HPDE6-E6E7 (cell line): ENCODE results near the gene PRKG1.

Experiments
- DNase-seq: peaks from one replicate; pipeline ENCODE4 v3.0.0; 2011; ENCODE audit warnings: missing footprints; ENCODE audit errors: extremely low spot score

PRKG1 gene

DNA sequence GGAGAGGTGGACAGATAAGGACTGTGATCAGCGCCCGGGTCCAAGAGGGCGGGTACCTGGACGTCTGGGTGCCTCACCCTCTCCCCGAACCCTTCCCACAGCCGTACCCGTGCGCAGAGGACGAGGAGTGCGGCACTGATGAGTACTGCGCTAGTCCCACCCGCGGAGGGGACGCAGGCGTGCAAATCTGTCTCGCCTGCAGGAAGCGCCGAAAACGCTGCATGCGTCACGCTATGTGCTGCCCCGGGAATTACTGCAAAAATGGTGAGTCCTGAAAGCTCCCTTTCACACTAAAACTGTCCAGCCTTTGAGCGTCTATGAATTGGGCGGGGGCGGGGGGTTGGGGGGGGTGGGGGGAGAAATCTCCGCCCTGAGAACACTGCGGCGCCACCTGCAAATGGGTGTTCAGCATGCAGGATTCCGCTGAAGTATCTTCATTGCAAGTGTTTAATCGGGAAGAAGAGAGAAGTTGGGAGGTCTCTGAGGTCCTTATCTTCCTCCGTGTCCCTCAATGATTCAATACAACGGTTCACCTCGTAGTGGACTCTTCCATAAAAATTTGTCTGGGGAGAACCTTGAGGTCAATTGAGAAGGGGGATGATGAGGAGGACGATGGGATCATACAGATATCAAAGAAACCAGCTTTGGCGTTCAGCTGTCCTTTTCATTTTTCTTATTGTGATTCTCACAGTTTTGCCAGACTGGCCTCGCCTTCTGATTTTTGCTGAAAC, 1240.7 kb downstream of the PRKG1 start:
- peak; percentile 5 for DNase-seq

DNA sequence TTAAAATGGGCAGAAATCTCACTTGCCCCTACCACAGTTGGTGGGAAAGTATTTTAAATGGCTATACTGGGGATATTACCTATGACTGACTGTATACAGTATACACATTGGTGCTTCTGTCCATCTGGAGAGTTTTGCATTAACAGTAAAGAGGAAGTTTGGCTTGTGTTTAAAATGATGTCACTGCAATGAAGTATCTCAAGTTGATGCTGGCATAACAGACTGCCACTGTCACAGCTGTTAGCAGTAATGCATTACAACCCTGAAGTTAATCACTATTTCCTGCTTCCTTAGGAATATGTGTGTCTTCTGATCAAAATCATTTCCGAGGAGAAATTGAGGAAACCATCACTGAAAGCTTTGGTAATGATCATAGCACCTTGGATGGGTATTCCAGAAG, 1241.7 kb downstream of the PRKG1 start:
- no peak for DNase-seq

DNA sequence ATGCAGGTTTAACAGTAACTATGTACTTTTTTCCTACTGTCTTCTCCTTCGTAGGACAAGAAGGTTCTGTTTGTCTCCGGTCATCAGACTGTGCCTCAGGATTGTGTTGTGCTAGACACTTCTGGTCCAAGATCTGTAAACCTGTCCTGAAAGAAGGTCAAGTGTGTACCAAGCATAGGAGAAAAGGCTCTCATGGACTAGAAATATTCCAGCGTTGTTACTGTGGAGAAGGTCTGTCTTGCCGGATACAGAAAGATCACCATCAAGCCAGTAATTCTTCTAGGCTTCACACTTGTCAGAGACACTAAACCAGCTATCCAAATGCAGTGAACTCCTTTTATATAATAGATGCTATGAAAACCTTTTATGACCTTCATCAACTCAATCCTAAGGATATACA, 1242.2 kb downstream of the PRKG1 start:
- no peak for DNase-seq

DNA sequence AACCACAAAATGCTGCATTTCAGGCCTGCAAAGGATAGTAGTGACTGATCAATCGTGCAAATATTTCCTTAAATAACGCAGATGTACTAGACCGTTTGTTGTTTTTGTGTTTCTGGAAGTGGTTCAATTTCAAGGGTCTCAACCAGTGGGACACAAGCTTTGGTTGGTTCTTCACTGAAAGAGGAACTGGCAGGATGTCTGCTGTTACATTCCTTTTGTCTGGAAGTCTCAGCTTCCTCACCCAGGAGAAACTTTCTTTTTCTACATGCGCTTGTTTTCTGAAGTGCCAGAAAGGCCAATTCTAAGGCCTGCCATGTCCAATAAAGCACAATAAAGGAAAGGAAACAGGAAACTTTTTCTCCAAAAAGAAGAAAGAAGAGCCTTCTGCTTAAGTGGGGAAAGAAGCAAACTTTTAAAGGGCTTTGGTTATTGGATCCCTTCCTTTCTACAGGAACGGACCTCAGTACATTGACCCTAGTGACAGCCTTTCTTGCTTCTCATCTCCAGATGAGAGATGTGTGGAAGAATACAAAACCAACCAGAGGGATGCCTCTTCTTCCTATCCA, 1243.9 kb downstream of the PRKG1 start:
- DNase-seq: no peak

DNA sequence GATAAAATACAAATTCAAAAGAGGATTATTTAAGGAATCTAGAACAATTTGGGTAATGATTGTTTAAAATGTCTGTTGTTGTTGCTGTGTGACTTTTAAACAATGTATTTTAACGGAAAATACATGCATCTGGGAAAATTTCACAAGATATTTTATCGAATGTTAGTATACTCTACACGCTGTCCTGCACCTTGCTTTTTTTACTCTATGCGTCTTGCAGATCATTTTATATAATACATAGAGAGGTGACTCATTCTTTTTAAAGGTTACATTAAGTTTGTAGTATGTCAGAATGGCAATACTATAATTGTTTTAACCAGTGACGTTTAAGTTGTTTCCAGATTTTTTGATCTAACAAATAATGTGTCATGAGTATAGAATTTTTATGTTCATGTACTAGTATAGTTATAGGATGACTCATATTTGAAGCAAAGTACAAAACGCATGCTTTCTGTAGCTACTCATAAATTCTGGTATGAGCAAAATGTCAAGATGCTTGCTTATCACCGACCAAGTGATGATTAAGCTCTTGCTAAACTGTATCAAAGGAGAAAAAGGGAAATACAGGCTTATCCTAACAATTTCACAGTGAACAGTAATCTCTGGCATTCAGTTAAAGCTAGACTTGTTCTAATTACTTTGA, 1244.7 kb downstream of the PRKG1 start:
- DNase-seq: peak; percentile 60

DNA sequence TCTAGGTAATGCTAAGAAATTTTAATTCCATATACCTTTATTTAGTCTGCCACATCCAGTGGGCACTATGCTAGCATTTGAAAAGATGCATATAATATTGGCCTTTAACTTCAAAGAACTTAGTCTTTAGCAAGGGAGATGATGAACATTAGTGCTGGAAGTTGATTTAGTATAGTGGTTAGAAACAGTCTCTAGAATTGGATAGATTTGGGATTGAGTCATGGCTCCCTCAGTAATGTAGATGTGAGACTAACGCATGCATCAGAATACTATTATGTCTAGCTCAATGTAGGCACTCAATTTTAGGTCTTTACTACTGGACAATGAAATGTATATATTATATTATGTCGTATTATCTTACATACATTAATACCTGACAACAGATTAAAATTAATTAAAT, 1245.6 kb downstream of the PRKG1 start:
- DNase-seq: no peak

DNA sequence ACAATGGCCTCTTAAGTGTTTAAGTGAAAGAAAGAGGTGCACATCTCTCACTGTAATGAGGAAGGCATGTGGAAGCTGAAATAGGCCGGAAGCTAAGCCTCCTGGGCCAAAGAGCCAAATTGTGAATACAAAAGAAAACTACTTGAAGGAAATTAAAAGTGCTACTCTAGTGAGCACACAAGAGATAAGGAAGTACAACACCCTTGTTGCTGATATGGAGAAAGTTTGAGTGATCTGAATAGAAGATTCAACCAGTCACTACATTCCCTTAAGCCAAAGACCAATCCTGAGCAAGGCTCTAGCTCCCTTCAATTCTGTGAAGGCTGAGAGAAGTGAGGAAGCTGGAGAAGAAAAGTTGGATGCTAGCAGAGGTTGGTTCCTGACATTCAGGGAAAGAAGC, 1248.0 kb downstream of the PRKG1 start:
- no peak for DNase-seq

DNA sequence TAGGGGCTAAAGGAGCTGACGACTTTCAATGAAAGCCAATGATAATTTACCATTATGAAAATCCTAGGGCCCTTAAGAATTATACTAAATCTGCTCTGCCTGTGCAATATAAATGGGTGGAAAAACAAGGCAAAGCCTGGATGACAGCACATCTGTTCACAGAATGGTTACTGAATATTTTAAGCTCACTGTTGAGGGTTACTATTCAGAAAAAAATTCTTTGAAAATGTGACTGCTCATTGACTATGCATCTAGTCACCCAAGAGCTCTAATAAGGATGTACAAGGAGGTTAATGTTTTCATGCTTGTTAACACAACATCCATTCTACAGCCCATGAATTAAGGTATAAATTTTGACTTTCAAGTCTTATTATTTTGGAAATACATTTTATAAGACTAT, 1248.6 kb downstream of the PRKG1 start:
- DNase-seq: no peak

DNA sequence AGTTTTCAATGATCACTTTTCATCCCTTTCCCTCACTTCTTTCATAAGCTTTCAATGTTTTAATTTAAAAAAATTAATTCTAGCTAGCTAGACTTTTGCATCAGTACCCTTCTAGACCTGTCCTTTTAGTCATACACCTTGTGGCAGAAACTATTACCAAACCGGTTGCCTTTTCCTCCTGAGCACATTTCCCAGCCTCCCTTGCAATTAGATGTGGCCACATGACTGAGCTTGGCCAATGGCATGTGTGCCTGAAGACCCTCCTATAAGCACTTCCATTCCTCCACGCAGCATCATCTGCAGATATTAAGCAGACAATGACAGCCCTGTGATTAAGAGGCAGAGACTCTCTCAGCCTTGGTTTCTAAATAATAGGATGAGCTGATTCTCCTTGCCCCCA, 1252.1 kb downstream of the PRKG1 start:
- DNase-seq: no peak

DNA sequence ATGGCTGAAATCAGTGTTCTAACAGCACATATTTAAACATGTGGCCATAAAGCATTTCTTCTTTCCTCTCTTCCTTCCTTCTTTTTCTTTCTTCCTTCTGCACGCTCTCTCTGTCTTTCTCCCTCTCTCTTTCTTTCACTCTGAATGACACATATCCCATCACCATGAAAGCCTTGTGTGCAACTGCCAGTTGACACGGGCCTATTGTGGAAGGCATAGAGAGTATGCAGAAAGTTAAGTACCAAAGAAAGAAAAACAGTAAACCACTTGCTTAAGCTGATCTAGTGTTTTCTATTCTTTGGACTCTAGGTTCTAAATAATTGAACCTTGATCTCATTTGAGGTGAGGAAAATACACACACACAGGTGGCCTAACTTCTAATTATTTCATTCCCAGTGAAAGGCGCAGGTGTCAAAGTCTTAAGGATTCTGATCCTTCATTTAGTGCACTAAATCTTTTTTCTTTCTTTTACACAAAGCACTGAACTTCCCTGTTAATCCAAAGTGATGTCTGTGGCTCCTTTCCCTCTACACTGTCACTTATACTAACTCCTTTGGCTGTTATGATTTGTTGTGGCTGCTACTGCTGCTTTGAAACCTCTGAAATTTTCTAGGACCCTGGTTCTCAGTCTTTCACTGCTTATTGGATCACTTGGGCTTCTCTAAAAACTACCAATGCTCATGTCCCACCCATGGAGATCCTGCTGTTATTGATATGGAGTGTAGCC, 1257.5 kb downstream of the PRKG1 start:
- no peak for DNase-seq

DNA sequence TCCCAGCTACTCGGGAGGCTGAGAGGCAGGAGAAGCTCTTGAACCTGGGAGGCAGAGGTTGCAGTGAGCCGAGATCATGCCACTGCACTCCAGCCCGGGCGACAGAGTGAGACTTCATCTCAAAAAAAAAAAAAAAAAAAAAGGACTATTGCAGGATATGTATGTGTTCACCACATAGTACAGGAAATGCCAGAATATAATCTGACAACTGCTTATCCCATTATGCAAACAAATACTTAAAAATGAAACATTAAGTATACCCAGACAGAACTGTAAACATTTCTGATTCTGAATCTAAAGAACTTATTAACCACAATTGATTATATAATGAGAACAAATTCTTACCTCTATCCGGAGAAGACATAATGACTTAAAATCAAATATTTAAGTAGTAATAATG, 1258.5 kb downstream of the PRKG1 start:
- no peak for DNase-seq

DNA sequence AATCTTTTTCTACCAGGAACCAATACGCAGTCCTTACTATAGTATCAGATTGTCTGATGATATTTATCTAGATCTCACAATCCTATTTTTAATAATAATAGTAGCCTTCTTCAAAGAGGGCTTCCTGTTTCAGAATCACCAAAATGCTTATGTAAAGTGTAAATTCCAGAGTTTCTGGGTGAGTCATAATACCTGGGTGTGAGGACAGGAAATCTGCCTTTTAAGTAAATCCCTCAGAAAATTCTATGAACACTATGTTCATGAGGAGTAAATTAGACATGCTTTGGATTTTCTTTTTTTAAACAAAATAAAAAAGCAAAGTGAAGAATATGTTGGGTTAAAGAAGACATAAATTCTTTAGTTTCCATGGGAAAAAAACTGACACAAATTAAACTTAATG, 1260.3 kb downstream of the PRKG1 start:
- no peak for DNase-seq

DNA sequence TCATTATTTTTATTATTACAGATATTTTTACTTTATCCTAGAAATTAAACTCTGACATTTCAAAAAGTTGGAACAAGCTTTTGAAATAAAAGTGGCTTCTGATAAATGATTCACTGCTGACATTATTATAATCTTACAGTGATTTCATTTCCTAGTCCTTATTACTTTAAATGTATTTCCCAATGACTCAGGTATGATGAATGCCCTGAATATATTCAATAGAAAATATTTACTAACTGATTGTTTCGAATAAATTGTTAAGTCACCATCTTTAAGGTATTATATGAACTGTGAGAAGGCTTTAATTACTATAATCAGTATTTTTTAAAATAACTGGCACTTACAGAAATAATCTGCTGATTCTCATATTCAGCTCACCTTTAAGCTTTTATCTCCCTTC, 1261.4 kb downstream of the PRKG1 start:
- no peak for DNase-seq

DNA sequence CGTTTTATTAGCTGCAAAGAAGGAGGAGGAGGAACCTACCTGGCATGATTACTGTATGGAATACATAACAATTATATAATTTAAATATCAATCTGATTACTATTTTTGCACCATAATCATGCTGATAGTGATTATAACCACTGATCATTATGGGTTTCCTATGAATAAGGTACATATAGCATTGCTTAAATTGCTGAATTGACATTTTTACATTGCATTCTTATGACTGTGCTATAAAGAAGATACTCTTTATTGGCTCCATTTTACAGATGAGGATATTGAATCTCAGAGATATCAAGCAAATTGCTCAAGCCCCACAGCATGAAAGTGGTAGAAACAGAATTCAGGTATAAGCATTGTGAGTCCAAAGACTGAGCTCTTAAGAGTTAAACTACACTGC, 1262.9 kb downstream of the PRKG1 start:
- no peak for DNase-seq

DNA sequence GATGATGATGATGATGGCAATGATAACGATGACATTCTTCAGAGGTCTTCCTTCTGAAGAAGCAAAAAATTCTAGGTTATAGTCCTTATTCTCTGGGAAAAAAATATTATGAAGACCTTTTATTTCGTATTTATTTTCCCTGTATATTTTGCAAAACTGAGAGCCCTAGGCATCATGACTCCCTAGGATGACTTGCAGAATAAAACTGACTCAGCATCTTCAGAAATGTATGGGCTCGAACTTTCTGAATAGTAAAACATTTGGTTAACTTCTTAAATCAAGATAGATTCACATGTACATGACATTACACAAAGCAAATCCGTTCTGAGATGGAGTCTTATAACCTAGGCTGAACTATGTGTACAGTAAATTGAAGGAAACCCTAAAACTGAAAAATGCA, 1269.2 kb downstream of the PRKG1 start:
- DNase-seq: no peak

DNA sequence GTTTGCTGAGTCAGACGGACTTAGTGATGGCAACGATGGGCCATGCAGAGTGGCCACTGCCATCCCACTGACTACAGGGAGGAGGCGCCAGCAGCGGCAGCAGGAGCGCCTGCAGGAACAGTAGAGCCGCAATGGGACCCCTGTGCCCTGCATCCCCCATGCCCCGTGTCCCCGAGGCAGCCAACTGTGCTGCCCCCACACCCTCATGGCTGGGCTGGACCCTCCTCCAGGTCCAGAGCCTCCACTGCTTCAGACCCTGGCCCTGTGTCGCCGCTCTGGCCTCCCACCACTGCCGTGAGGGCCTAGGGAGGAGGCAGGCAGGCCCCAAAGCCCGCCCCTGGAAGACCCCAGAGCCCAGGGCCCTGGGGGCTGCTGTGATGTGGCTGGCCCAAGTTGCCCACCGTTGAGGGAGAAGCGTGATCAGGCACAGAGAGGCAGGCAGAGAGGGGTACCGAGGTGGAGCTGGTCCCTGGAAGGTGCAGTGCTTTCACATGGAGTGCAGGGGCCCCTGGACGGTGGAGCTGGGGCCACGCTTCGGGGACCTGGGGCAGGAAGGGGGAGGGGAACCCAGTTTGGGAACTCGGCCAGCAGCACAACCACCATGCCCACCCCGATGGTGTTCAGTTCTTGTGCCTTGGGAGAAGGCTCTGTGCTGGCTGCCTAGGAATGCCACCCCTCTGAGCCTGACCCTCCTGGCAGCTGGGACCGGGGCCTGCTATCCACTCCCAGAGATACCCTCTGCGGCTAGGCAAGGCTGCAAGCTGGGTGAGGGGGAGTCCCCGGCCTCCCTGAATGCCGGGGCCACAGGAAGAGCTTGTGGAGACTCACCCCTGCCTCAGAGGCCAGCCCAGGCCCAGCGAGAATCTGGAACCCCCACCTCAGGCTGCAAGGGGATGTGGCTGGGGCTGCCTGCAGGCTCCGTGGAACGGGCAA, 1272.4 kb downstream of the PRKG1 start:
- DNase-seq: no peak

DNA sequence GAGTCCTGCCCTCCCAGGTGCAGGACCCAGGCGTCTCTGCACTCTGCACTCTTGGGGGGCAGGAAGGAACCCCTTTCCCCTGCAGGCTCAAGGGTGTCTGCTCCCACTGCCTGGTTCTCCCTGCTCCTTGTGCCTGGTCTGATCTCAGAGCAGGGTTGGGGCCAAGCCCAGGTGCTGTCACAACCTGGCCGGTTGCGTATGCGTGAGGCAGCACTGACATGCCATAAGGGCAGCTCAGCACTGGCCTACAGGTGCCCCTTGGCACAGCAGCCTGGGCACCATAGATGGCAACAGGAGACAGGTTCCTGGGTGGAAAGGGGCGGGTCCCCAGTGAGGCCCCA, 1273.0 kb downstream of the PRKG1 start:
- no peak for DNase-seq
